Stimulated activated CD8-positive, alpha-beta memory T cell treated with anti-CD3 and anti-CD28 coated beads, Interleukin-12 subunit alpha, Interleukin-12 subunit beta, amount 100 ng/mL, for 24 hours (primary cell): ENCODE results near the gene PRKCH.
"Not testable (repeated sequence)": the region's sequence is repeated elsewhere in the genome, so short reads cannot be mapped to it uniquely, and the experiment has no call there.

Source experiments
- DNase-seq: peaks from one replicate; pipeline ENCODE4 v3.0.0-alpha.2; 2020; ENCODE audit errors: extremely low read depth

The PRKCH gene

GRCh38 chr14:61514927-61515326 lies 193.5 kb downstream of the PRKCH start:
- DNase-seq: no peak

GRCh38 chr14:61515436-61516117 lies 194.2 kb downstream of the PRKCH start:
- DNase-seq: no peak

- DNase-seq: no peak
Measured at GRCh38 chr14:61516118-61516743, 194.9 kb downstream of the PRKCH start.

- DNase-seq: no peak
Measured at GRCh38 chr14:61516964-61517653, 195.7 kb downstream of the PRKCH start.

GRCh38 chr14:61517911-61518384 lies 196.6 kb downstream of the PRKCH start:
- no peak for DNase-seq

- no peak for DNase-seq
Measured at GRCh38 chr14:61518403-61518802, 197.0 kb downstream of the PRKCH start.

- DNase-seq: no peak
Measured at GRCh38 chr14:61519106-61519505, 197.7 kb downstream of the PRKCH start.

- no peak for DNase-seq
Measured at GRCh38 chr14:61519735-61520134, 198.4 kb downstream of the PRKCH start.

GRCh38 chr14:61520576-61520975 lies 199.2 kb downstream of the PRKCH start:
- DNase-seq: no peak

GRCh38 chr14:61521773-61522172 lies 200.4 kb downstream of the PRKCH start:
- DNase-seq: no peak

- DNase-seq: no peak
Measured at GRCh38 chr14:61523751-61524150, 202.4 kb downstream of the PRKCH start.

GRCh38 chr14:61524211-61524806 lies 202.9 kb downstream of the PRKCH start:
- DNase-seq: no peak

GRCh38 chr14:61524936-61525292 lies 203.5 kb downstream of the PRKCH start:
- DNase-seq: no peak

GRCh38 chr14:61525293-61526011 lies 204.1 kb downstream of the PRKCH start:
- no peak for DNase-seq

GRCh38 chr14:61526405-61527312 lies 205.3 kb downstream of the PRKCH start:
- no peak for DNase-seq

GRCh38 chr14:61527325-61528100 lies 206.1 kb downstream of the PRKCH start:
- DNase-seq: no peak

- no peak for DNase-seq
Measured at GRCh38 chr14:61528591-61529021, 207.2 kb downstream of the PRKCH start.

- DNase-seq: not testable (repeated sequence)
Measured at GRCh38 chr14:61529360-61529759, 208.0 kb downstream of the PRKCH start.

- DNase-seq: no peak
Measured at GRCh38 chr14:61530296-61530695, 208.9 kb downstream of the PRKCH start.

- no peak for DNase-seq
Measured at GRCh38 chr14:61530896-61531295, 209.5 kb downstream of the PRKCH start.
